ENCODE data around the gene ESPNL.

The ESPNL gene

DNA sequence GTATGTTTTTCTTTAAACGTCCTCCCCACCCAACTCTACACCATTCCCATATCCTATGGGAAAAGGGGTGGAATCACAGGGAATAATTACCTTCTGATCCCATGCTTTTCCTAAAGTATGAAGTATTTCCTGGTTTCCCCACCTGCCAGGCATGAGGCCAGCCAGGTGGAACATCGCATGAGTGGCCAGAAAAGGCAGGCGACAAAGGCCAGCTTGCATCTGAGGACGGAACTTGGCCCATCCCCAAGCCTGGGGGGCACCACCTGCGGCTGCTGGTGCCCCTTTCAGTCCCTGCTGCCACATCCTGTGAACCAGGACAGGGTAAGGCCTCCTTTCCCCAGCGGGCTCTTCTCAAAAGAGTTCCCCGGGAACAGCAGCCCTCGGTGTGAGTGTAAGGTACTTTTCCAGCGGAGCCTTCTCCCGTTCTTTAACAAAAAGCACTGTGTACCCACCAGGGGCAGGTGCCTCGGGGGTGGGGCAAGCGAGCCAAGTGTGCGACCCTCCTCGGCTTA, 57.4 kb downstream of the ESPNL start:
- no peak for DNase-seq (ENCODE audit: low spot score)

DNA sequence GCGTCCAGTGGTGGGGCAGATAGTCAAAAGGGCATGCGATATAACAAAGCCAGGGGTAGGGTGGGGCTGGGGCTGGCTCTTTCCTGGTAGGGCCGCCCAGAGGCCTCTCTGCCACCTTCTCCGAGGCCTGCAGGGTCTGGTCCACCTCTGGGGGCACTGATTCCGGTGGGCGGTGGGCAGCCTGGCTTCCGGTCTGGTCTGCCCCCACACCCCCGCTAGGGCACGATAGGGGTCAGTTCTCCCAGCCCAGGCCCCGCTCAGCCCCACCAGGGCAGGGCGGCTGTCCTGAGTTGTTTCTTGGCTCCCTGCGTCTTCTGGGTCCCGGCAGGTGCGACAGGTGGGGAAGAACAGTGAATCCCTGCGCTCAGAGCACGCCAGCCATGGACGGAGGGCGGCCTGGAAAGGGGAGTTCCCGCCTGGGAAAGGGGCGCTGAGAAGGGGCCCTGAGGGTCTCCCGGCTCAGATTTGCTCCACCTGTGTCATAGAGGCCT, 57.9 kb downstream of the ESPNL start:
- DNase-seq (ENCODE audit: low spot score), result no peak

DNA sequence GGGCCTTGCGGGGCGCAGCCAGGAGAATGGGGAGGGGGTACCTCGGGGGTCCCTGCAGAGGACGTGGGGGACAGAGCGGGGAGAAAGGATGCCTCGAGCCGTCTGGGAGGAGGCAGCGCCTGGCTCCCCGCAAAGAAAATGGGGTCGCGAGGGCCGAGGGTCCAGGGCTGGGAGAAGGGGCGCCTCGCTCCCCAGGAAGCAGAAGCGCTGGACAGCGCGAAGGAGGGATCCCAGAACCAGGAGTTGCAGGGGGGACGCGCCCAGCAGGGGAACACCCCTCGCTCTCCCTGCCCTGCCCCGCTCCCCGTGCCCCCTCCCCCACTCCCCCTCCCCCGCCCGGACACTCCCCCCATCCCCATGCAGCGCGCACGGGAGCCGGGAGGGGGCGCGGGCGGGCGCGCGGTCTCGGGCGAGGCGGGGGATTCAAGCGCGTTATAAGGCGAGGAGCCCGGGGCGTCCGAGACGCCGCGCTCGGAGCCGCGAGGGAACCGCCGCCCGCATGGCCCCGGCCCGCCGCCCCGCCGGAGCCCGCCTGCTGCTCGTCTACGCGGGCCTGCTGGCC, 58.5 kb downstream of the ESPNL start, which contains the start of gene ERFE:
Gene ERFE (plus strand): TSS at position 462 of the 562 bp plus-strand sequence. CDS start 38 bp downstream, at position 500.
- DNase-seq (ENCODE audit: low spot score), result no peak

DNA sequence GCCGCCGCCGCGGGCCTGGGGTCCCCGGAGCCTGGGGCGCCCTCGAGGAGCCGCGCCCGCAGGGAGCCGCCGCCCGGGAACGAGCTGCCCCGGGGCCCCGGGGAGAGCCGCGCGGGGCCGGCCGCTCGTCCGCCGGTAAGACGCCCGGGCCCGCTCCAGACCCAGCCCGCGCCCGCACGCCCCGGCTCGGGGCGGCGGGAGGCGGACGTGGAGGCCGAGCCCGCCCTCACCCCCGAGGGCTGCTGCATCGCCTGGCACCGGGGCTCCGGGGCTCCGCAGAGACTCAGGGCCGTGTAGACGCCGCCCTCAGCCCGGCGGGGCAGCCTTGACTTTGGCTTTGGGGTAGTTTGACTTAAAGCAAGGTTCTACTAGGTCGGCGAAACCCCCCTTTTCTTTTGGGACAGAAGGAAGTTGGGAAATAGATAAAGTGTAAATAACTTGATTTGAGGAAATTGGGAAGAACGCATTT, 59.0 kb downstream of the ESPNL start:
- DNase-seq (ENCODE audit: low spot score), result no peak

DNA sequence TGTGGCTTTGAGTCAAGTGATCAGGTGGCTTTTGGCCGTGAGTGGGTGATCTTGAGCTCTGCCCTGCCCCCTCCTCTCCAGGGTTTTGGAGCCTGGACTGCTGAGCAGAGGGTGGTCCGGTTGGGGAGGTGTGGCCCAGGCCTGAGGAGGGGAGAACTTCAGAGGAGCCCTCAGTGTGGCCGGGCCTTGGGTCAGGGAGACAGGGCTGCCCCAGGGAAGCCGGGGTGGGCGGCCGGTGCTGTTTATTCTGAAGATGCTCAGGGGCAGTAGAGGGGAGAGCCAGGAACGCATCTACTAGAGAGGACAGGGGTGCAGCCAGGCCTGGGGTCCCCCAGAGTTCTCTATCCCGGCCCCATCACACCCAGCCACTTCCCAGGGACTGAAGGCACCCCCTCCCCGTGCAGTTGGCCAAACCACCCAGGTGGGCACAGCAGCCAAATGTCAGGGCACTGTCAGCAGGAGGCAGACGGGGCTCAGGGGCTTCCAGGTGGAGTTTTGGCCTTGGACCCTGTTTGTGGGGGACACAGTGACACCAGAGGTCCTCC, 59.6 kb downstream of the ESPNL start:
- DNase-seq (ENCODE audit: low spot score), result no peak

DNA sequence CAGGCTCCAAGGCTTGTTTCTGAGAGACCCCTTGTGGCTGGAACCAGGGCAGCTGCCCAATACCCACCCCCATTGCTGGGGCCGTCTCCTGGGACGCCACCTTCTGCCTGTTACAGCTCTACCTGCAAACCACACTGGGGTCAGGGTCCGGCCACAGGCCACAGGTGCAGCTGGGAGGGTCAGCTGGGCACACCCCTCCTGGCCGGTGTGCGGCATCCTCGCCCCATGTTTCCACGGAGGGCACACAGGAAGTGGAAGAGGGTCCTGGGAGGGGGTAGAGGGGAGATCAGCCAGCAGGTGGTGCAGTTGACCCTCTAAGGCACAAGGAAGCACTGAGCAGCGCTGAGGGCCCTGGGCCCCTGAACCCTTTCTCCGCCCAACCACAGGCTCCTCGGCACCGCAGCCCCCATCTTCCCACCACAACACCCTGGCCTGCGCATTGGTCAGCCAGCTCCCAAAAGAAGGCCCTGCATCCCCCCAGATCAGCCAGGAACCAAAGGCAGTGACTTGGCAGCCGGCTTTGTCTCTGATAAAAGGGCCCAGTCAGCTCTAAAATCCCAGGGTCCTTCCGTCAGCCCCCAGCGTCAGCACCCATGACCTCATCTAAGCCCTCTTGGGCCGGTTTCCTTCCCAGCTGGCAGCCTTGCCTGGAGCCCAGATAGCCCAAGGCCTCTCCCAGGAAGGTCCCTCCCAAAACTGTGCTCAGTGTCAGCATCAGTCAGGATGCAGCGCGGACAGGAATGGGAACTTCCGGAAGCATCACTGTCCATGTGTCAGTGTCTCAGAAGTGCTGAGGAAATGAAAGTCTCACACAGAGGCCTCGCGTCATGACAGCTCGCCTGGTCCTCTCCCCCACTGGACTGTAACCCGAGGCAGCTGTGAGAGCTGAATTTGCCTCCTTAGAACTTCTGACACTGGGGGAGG, 60.3 kb downstream of the ESPNL start:
- no peak for DNase-seq (ENCODE audit: low spot score)

DNA sequence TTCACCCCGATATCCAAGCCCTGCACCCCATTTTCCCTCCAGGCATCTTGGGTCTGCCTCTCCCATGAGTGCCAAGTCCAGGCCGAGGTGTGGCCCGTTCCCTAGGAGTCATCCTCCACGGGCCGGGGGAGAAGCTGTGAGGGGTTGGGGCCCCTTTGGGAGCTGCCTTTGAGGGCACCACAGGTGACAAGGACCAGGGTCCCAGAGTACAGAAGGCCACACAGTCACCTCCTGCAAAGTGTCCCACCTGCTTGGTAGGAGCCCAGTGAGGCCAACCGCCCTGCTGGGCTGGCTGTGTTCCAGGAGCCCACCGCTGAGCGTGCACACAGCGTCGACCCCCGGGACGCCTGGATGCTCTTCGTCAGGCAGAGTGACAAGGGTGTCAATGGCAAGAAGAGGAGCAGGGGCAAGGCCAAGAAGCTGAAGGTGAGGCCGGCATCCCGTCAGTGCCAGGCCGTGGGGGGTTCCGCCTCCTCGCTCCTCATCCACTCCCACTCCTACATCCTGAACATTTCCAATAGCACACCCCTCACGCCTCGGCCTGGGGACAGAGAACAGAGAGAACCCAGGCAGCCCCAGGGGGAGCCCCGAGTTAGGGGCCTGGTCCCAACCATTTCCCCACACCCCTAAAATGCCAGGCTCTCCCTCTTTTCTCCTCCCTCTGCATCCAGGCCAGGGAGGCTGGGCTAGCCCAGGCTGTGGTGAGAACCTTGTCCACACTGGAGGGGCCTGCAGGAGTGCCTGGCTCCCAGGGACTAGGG, 61.3 kb downstream of the ESPNL start:
- DNase-seq (ENCODE audit: low spot score), result no peak

DNA sequence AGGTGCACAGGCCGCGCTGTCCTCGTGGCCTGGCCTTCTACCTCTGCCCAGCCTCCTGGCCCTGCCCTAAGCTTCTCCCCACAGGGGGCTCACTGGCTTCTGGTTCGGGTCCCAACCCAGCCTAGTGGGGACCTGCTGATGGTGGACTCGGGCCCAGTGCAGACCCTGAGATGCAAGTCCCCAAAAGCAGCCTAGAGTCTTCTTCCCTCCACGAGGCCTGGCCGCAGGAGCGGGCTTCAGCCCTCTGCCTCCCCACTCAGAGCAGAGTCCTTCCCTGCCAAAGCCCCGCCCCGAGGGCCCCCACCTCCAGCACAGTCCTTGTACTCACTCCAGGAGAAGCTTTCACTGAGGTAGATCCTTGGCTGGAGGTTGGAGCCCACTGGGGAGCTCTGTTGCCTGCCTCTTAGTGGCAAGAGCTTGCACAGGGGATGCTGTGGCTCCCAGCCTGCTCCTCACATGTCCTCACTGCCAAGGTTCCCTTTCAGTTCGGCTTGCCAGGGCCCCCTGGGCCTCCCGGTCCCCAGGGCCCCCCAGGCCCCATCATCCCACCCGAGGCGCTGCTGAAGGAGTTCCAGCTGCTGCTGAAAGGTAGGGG, 62.2 kb downstream of the ESPNL start:
- DNase-seq (ENCODE audit: low spot score), result no peak

DNA sequence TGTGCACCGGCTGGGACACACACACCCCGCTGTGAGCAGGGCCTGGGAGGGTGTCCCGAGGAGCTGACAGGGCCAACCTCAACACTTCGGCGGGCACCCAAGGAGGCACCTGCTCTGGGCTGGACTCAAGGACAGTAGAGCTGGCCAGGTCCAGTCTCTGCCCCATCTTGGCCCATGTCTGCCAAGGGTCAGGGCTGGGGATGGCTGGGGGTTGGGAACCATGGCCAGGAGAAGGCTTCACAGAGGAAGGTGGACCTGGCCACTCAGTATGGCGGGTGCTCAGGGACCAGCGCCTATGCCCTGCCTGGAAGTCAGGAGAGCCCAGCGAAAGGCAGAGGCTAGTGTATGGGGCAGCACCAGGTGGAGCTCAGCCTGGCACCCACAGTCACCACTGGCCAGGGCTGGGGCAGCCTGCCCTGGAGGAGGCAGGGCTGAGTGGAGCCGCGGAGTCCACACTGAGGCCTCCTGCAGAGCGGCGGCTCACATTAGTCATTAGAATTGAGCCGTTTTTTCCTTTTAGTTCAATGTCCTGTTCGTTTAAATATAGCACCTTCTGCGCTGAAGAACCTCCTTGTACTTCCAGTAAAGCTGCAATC, 62.8 kb downstream of the ESPNL start:
- no peak for DNase-seq (ENCODE audit: low spot score)

DNA sequence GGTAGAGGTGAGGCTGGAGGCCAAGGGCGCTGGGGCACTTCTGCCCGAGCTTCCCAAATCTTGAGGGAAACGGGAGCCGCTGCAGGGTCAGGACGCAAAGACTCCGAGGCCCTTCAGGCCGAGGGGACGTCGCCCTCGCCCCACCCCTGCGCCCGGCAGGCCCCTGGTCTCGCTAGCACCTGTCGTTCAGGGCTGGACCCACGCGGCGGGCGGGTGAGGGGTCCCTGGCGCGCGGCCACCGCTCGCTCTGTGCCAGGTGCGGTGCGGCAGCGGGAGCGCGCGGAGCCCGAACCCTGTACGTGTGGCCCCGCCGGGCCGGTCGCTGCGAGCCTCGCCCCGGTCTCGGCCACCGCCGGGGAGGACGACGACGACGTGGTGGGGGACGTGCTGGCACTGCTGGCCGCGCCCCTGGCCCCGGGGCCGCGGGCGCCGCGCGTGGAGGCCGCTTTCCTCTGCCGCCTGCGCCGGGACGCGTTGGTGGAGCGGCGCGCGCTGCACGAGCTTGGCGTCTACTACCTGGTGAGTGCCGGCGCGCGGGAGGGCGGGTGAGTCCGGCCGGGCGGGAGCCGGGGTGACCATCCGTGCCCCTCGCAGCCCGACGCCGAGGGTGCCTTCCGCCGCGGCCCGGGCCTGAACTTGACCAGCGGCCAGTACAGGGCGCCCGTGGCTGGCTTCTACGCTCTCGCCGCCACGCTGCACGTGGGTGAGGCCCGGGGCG, 63.5 kb downstream of the ESPNL start:
- DNase-seq (ENCODE audit: low spot score), result no peak

DNA sequence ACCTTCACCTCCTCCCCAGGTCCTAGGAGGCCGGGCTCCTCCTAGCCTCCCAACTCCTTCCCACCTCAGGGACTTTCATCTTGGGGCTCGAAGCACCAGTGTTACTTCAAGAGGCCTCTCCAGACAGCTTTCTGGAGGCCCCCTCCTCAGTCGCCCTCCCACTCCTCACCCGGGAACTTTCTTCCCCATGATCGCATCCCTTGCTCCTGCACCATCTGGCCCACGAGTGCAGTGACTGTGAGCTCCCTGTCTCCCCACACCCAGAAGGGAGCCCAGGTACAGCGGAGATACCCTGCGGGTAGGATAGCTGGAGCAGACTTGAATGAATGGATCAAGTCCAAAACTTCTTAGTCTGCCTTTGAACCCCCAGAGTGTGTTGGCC, 64.8 kb downstream of the ESPNL start:
- DNase-seq (ENCODE audit: low spot score), result no peak

DNA sequence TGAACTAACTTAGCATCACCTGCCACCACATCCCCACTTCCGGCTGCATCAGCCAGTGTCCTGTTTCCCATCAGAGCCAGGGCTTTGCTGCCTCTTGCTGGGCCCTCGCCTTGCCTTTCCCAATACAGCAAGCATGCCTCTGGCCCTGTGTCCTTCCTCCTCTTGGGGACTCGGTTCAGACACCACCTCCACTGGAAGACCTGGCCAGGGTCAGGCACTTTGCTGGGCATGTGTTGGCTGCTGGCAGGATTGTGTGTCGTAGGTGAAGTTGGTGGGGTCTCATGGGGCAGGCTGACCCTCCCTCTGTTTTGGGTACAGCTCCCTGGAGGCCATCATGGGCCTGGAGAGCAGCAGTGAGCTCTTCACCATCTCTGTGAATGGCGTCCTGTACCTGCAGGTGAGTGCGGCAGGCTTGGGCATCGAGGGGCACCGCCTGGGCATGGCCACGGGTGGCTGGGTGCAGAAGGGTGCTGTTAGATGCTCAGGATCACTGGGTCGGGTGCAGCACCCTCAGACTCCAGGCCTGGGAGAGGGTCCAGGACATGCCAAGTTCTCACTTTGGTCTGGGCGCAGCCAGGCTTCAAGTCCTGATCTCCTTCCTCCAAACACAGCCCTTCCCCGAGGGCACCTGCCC, 65.3 kb downstream of the ESPNL start:
- no peak for DNase-seq (ENCODE audit: low spot score)

DNA sequence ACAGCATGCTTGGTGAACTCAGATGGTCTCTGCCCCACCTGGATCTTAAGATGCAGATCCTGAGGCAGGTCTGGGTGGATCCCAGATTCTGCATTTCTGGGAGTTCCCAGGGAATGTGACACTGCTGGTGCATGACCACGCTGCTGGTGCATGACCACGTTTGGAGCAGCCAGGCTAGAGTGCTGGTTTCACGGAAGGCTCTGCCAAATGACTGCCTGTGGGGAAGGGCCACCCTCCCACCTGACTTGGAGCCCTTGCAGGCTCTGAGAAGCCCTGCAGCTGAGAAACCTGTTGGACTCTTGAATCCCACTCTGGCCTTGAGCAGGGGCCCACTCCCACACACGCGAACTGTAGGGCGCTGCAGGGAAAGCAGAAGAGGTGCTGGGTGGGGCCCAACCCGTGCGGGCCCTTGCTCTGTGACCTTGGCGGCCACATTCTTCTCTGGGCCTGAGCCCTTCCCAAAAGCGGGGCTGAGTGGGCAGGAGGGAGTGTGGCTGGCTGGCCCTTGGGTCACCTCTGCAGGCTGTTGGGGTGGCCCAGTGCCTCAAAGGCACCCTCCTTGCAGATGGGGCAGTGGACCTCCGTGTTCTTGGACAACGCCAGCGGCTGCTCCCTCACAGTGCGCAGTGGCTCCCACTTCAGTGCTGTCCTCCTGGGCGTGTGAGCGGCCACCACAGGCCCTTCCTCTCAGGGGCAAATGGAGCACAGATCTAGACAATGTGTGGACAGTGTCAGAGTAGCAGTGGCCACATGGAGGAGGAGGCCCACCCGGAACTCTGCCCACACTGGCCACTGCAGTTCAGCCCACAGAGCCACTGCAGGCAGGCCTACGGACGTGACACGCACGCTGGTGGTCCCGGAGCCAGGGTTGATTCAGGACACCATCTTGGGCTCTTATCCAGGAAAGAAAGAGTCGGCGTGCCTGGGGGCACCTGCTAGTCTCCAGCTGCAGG, 66.5 kb downstream of the ESPNL start:
- no peak for DNase-seq (ENCODE audit: low spot score)

DNA sequence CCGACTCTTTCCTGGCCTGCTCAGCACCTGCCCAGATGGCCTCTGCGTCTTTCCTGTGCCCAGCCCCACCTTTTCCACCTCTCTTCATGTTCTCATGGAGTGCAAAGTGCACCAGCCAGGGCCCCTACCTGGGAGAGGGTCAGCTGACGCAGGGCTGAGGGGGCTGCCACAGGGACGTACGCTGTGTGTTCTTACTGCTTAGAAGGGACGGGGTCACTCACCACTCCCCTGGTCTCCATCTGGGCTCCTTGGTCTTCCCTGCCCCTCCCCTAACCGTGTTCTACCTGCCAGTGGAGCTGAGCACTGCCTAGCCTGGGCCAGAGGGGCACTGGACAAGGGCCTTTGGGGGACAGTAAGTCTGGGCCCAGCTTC, 67.2 kb downstream of the ESPNL start:
- DNase-seq (ENCODE audit: low spot score), result no peak

DNA sequence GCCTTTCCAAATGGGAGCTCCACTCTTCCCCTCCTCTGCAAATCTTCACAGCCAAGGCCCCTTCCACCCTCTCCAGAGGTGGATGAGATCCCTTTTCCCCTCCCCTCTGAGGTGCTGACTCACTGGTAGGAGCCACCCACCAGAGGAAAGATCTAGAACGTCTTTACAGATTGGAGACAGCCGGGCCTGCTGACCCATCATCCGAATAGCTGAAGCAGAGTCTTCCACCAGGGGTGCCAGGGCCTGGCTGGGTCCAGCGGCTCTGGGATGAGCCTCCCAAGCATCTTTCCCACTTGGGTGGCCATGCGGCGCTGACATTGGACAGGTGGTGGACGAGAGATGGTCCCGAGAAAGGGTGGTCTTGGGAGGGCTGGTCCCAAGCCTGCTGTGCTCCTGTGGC, 67.6 kb downstream of the ESPNL start:
- DNase-seq (ENCODE audit: low spot score), result no peak

DNA sequence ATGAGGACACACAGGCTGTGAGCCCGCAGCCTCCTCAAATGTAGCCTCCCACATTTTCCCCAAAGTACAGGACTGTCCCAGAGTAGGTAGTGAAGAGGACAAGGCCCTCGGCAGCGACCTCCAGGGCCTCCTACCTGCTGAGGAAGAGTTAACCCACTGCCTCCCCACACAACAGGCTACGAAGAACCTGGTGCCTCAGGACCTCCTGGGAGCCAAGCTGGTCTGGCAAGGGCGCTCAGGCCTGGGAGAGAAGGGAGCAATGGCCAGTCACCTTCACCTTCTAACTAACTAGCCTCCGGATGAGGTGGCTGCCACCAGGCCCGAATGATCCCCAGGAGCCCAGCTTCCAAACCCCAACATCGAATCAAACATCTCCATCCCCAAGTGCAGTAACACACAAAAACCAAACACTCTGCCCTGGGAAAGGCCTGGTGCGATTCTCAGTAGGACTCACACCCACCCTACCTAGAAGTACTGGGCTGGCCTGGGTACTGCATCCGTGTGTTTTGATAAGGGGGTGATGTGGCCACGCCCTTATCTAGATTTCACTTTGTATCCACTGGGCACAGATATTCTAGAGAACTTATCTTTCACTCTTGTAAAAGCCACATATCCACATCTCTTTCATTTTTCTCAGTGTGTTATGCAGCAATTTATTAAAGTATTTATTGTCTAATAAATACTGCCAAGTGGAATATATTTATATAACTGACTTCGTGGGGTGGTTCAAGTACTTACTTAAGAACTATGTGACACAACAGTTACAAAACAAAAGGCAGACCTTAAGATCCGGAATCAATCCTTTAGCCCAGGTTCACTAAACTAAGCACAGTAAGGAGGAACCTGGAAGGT, 68.3 kb downstream of the ESPNL start:
- no peak for DNase-seq (ENCODE audit: low spot score)

DNA sequence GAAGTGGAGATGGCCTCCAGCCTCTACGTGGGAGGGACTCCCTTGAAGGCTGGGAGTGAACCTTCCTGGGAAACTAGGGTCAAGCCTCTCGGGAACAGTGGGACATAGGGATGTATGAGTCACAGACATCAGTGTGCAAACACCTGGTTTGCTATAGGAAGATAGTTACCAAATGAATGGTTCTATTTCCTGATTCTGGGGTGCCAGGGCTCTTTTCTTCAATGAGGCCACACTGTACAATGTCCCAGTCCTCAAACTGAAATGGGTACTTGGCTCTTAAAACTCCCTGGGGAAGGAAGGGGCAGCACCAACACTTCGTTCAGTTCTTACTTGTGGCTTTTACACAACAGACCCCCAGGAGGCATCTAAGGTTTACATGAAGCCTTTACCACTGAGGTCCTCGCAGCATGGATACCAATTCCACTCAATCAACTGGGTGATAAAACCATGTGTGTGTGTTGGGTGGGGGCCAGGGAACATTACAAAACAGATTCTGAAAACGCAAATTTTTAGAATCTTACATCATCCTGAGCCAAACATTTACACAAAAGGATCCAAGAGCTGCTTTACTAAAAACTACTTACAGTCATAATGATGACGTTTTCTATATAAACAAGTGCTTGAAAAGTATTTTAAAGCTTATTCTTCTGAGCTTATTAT, 69.0 kb downstream of the ESPNL start:
- no peak for DNase-seq (ENCODE audit: low spot score)

All from SW480 (cell line).